Small intestine (tissue), 7 donors: Measurements from ENCODE around the gene P2RX4. TPM values are rescaled to one million over a fixed set of nuclear protein-coding genes. Genes with fewer than 3 reads are reported as not detected.
"Not testable (repeated sequence)": the region's sequence is repeated elsewhere in the genome, so short reads cannot be mapped to it uniquely, and the experiment has no call there.

Experiments used
- DNase-seq, 2 donors: peaks; one replicate each; pipeline versions ENCODE4 v3.0.0 to v3.0.0-alpha.2; 2013
- FAIRE-seq: peaks from 2 replicates; lab custom pipeline; 2012; peaks lifted over from hg19 to GRCh38; lab: Jason Lieb, UNC
- H3K27ac ChIP-seq, 3 donors: one replicate each; pipeline ENCODE4 v1.5.1; 2013; ENCODE audit warnings: low read length in 2 of 3, mild to moderate bottlenecking in 2 of 3, control low read depth in 1 of 3, inconsistent platforms in 1 of 3, low read depth in 1 of 3, moderate library complexity in 1 of 3
- H3K27me3 ChIP-seq, 3 donors: one replicate each; pipeline ENCODE4 v1.6.1; 2013; ENCODE audit warnings: low read length in 3 of 3, inconsistent platforms in 1 of 3; ENCODE audit not compliant: control insufficient read depth in 3 of 3, insufficient read depth in 3 of 3
- H3K36me3 ChIP-seq, 3 donors: one replicate each; pipeline ENCODE4 v1.6.1; 2013; ENCODE audit warnings: low read length in 3 of 3, inconsistent platforms in 1 of 3, low read depth in 1 of 3, mild to moderate bottlenecking in 1 of 3, moderate library complexity in 1 of 3; ENCODE audit not compliant: control insufficient read depth in 3 of 3, insufficient read depth in 2 of 3
- H3K4me1 ChIP-seq, 3 donors: one replicate each; pipeline ENCODE4 v1.6.1; 2013; ENCODE audit warnings: low read length in 2 of 3, inconsistent platforms in 1 of 3, low read depth in 1 of 3, mild to moderate bottlenecking in 1 of 3, moderate library complexity in 1 of 3; ENCODE audit not compliant: control insufficient read depth in 3 of 3, insufficient read depth in 2 of 3
- H3K4me3 ChIP-seq, 3 donors: one replicate each; pipeline ENCODE4 v1.5.1; 2013; ENCODE audit warnings: low read length in 3 of 3, control low read depth in 1 of 3, inconsistent platforms in 1 of 3, low read depth in 1 of 3, mild to moderate bottlenecking in 1 of 3, moderate library complexity in 1 of 3
- H3K9me3 ChIP-seq, 2 donors: one replicate each; pipeline ENCODE4 v1.6.1; 2013; ENCODE audit warnings: low read depth in 1 of 2, low read length in 1 of 2; ENCODE audit not compliant: control insufficient read depth in 2 of 2, insufficient read depth in 1 of 2
- WGBS, 3 donors: extraction: QIAGEN DNeasy Blood & Tissue Kit; methylation state at CpG; one replicate each; pipeline ENCODE4 v1.1.7; 2013; 5-methylcytosine and 5-hydroxymethylcytosine counted together
- polyA plus RNA-seq, 4 donors: library from polyadenylated mRNA; stranded (reverse) in 3 of 4; unstranded in 1 of 4; fragments of 200-250 nt in 3 of 4; fragments of 120-200 nt in 1 of 4; gene quantifications; one replicate each; pipeline versions ENCODE4 v1.2.1 to v1.2.3, GENCODE V29; 2013
- donor health status: healthy with polysubstance abuse.
- donor health status: control.
- donor health status: control.
- donor health status: Bipolar disorder and iron deficiency.
- donor health status: healthy.

The P2RX4 gene
- polyA plus RNA-seq, 4 donors, result 17.5 to 129 (median 43.5) TPM

GRCh38 chr12:121218588-121219352 is 8.8 kb downstream of the P2RX4 start:
- no peaks in the 10 kb centered on the region for H3K27me3 ChIP-seq
- H3K27ac ChIP-seq, result peak overlapping the region; percentile 29 to 90 (median 66)
- FAIRE-seq, result no peak
- H3K4me3 ChIP-seq, result no peak overlapping the region
- peaks cover 4 to 61% (median 6%) of the 10 kb centered on the region in 3 donors for H3K36me3 ChIP-seq
- WGBS, 3 donors, result 51 to 80% (median 61%) methylated on average over 18 of the region's 18 CpGs
- H3K4me1 ChIP-seq, result peaks cover 6 to 48% (median 8%) of the 10 kb centered on the region in 3 donors
- H3K9me3 ChIP-seq, result no peaks in the 10 kb centered on the region
- DNase-seq, result peak in 1 of 2 donors; percentile 72

- Histone ChIP-seq H3K36me3 (peaks cover 4 to 65% (median 6%) of the 10 kb centered on the region in 3 donors), H3K4me1 (peaks cover 1 to 42% (median 6%) of the 10 kb centered on the region in 3 donors), H3K9me3 (no peaks in the 10 kb centered on the region), H3K27me3 (no peaks in the 10 kb centered on the region), H3K27ac (peak overlapping the region in 1 of 3 donors; percentile 90), H3K4me3 (no peak overlapping the region)
- DNase-seq, result no peak
- FAIRE-seq, result no peak
- WGBS, 3 donors, result 95 to 99% (median 95%) methylated on average over 3 of the region's 3 CpGs
Measured at GRCh38 chr12:121219353-121219986, 9.5 kb downstream of the P2RX4 start.

- Histone ChIP-seq H3K27me3 (no peaks in the 10 kb centered on the region), H3K4me1 (peaks cover 0 to 23% (median 2%) of the 10 kb centered on the region in 3 donors), H3K27ac (peak overlapping the region in 2 of 3 donors; percentile 61 to 63), H3K36me3 (peaks cover 4 to 87% (median 8%) of the 10 kb centered on the region in 3 donors), H3K4me3 (no peak overlapping the region), H3K9me3 (no peaks in the 10 kb centered on the region)
- 78 to 94% (median 82%) methylated on average over 10 of the region's 10 CpGs for WGBS, 3 donors
- FAIRE-seq (no peak), DNase-seq (no peak)
Measured at GRCh38 chr12:121222847-121223246, 12.9 kb downstream of the P2RX4 start.

GRCh38 chr12:121223292-121224285 is 13.7 kb downstream of the P2RX4 start:
- WGBS, 3 donors, result 43 to 68% (median 59%) methylated on average over 19 of the region's 19 CpGs
- Histone ChIP-seq H3K4me3 (no peak overlapping the region), H3K9me3 (no peaks in the 10 kb centered on the region), H3K27ac (peak overlapping the region in 2 of 3 donors; percentile 63 to 75), H3K27me3 (no peaks in the 10 kb centered on the region), H3K4me1 (peaks cover 0 to 21% (median 0%) of the 10 kb centered on the region in 3 donors), H3K36me3 (peaks cover 4 to 82% (median 10%) of the 10 kb centered on the region in 3 donors)
- FAIRE-seq (no peak), DNase-seq (peak in 1 of 2 donors; percentile 74)

DNA sequence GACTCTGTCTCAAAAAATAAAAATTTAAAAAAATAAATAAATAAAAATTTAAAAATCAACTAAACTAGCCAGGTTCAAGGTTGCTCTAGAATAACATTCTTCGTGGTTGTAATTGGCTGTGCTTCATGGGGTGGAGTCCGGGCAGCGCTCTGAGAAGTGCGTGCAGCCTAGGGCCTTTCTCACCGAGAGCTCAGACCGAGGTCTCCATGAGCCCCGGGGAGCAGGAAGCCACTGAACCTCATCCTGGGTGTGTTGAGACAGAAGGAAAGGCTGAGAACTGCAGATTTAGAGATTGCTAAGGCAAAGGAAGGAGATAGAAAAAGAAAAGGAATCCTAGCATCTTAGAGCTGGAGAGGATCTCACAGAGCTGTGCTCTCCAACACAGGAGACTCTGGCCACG is 14.7 kb downstream of the P2RX4 start:
- DNase-seq (peak in 1 of 2 donors; percentile 36), FAIRE-seq (no peak)
- Histone ChIP-seq H3K4me1 (peaks cover 0 to 25% (median 0%) of the 10 kb centered on the region in 3 donors), H3K9me3 (peaks cover 0 to 5% of the 10 kb centered on the region in 2 donors), H3K27ac (peak overlapping the region in 1 of 3 donors; percentile 11), H3K4me3 (no peak overlapping the region), H3K36me3 (peaks cover 4 to 84% (median 15%) of the 10 kb centered on the region in 3 donors), H3K27me3 (no peaks in the 10 kb centered on the region)
- 63 to 82% (median 68%) methylated on average over 8 of the region's 8 CpGs for WGBS, 3 donors

DNA sequence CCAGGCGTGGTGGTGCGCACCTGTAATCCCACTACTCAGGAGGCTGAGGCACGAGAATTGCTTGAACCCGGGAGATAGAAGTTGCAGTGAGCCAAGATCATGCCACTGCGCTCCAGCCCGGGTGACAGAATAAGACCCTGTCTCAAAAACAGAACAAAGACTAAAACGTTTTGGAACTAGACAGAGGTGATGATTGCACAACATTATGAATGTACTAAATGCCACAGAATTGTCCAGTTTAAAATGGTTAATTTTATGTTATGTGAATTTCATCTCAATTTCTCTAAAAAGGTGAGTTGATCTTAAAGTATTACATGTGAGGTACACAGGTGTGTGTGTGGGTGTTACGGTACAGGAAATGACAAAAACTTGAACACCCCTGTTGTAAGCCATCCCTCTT is 16.5 kb downstream of the P2RX4 start:
- DNase-seq (no peak), FAIRE-seq (no peak)
- peaks cover 0 to 5% of the 10 kb centered on the region in 2 donors for H3K9me3 ChIP-seq
- WGBS, 3 donors, result 84 to 88% (median 86%) methylated on average over 8 of the region's 8 CpGs
- H3K4me1 ChIP-seq, result peaks cover 0 to 35% (median 0%) of the 10 kb centered on the region in 3 donors
- H3K27ac ChIP-seq, result peak overlapping the region in 2 of 3 donors; percentile 92 to 94
- no peaks in the 10 kb centered on the region for H3K27me3 ChIP-seq
- H3K36me3 ChIP-seq, result peaks cover 4 to 87% (median 12%) of the 10 kb centered on the region in 3 donors
- no peak overlapping the region for H3K4me3 ChIP-seq

- H3K9me3 ChIP-seq, H3K27me3 ChIP-seq, DNase-seq, H3K4me3 ChIP-seq, FAIRE-seq: not testable (repeated sequence)
- WGBS, 3 donors, result 87 to 90% (median 90%) methylated on average over 8 of the region's 8 CpGs
- peaks cover 1 to 86% (median 9%) of the 10 kb centered on the region in 3 donors for H3K36me3 ChIP-seq
- H3K27ac ChIP-seq, result peak overlapping the region; percentile 27 to 94 (median 92)
- peaks cover 0 to 35% (median 0%) of the 10 kb centered on the region in 3 donors for H3K4me1 ChIP-seq
Measured at GRCh38 chr12:121226871-121227270, 16.9 kb downstream of the P2RX4 start.
